NCI-H146 treated with DMSO at 0.1 percent for 48 hours (cell line): ENCODE data around the gene SLC8A2.

ENCODE experiments used
- DNase-seq: peaks from one replicate; lab custom pipeline; 2025; ENCODE audit not compliant: unreplicated experiment; lab: John Stamatoyannopoulos, UW

SLC8A2 gene

GRCh38 chr19:47503130-47503825 lies 31.6 kb upstream of the SLC8A2 start:
- no peak for DNase-seq

- DNase-seq, result no peak
Measured at GRCh38 chr19:47499863-47500830, 28.5 kb upstream of the SLC8A2 start.

GRCh38 chr19:47499371-47499770 lies 27.7 kb upstream of the SLC8A2 start:
- no peak for DNase-seq

- DNase-seq, result no peak
Measured at GRCh38 chr19:47498561-47498960, 26.9 kb upstream of the SLC8A2 start.

GRCh38 chr19:47497821-47498520 lies 26.3 kb upstream of the SLC8A2 start:
- no peak for DNase-seq

GRCh38 chr19:47497050-47497766 lies 25.5 kb upstream of the SLC8A2 start:
- no peak for DNase-seq

GRCh38 chr19:47495478-47496372 lies 24.0 kb upstream of the SLC8A2 start:
- no peak for DNase-seq

- DNase-seq, result no peak
Measured at GRCh38 chr19:47494729-47495128, 23.0 kb upstream of the SLC8A2 start.

GRCh38 chr19:47494211-47494547 lies 22.5 kb upstream of the SLC8A2 start:
- DNase-seq, result no peak

- no peak for DNase-seq
Measured at GRCh38 chr19:47493378-47494210, 21.9 kb upstream of the SLC8A2 start.

- no peak for DNase-seq
Measured at GRCh38 chr19:47492571-47493377, 21.1 kb upstream of the SLC8A2 start.

GRCh38 chr19:47492137-47492533 lies 20.4 kb upstream of the SLC8A2 start:
- no peak for DNase-seq

GRCh38 chr19:47491358-47492136 lies 19.9 kb upstream of the SLC8A2 start:
- no peak for DNase-seq

GRCh38 chr19:47490847-47491246 lies 19.2 kb upstream of the SLC8A2 start:
- no peak for DNase-seq

GRCh38 chr19:47490031-47490430 lies 18.3 kb upstream of the SLC8A2 start:
- DNase-seq, result no peak

- no peak for DNase-seq
Measured at GRCh38 chr19:47489072-47489914, 17.6 kb upstream of the SLC8A2 start.
